Panc1 (cell line): ENCODE data around the gene CADM1. TPM values are rescaled to one million over a fixed set of nuclear protein-coding genes. Genes with fewer than 3 reads are reported as not detected.

Source experiments
- ATAC-seq: fragments of 200-7000 bp; cut with Tn5 transposase; 2 replicates; pipeline ENCODE4 v1.9.1; 2020; ENCODE audit warnings: mild to moderate bottlenecking, moderate library complexity
- Bru-seq: library from RNA; stranded (reverse); fragments of 400-500 nt; gene quantifications from one replicate; lab custom pipeline; 2021; lab: Mats Ljungman, UMichigan
- BruChase-seq, 2 experiments: library from RNA; stranded (reverse); fragments of 400-500 nt; gene quantifications; one replicate each; lab custom pipeline; 2021; lab: Mats Ljungman, UMichigan
- BruUV-seq: library from RNA; stranded (reverse); fragments of 400-500 nt; replicated peaks from 2 replicates; lab custom pipeline; 2021; lab: Mats Ljungman, UMichigan
- CTCF ChIA-PET: fragments of 300-600 bp; sonication (Branson Sonifier 250); formaldehyde crosslinking; loops from one replicate; lab custom pipeline; 2022; ENCODE audit warnings: antibody characterized with exemption; lab: Charles Lee
- POLR2A ChIA-PET: fragments of 300-600 bp; sonication (Branson Sonifier 250); formaldehyde crosslinking; loops from one replicate; lab custom pipeline; 2022; ENCODE audit warnings: antibody characterized with exemption; lab: Charles Lee
- DNase-seq: peaks from one replicate; pipeline ENCODE4 v3.0.0-alpha.2; 2010; ENCODE audit warnings: low read depth, low spot score
- H3K27ac ChIP-seq: 2 replicates; pipeline ENCODE4 v1.5.1; 2011; ENCODE audit warnings: mild to moderate bottlenecking, low read length, inconsistent platforms
- H3K27me3 ChIP-seq: fragments of 200-500 bp; sonication (Bioruptor generic); 2 replicates; pipeline ENCODE4 v1.6.0; 2014; ENCODE audit warnings: low read length, inconsistent platforms; ENCODE audit not compliant: control insufficient read depth, insufficient read depth
- H3K36me3 ChIP-seq: fragments of 200-500 bp; sonication (Bioruptor generic); 2 replicates; pipeline ENCODE4 v1.5.1; 2014; ENCODE audit warnings: inconsistent platforms, mild to moderate bottlenecking, low read length, moderate library complexity; ENCODE audit not compliant: control insufficient read depth, insufficient read depth
- H3K4me1 ChIP-seq: 2 replicates; pipeline ENCODE4 v1.5.1; 2011; ENCODE audit warnings: inconsistent platforms, mild to moderate bottlenecking, low read length, moderate library complexity; ENCODE audit not compliant: control insufficient read depth, insufficient read depth
- H3K4me3 ChIP-seq, 2 experiments: 2 replicates each; pipeline ENCODE4 v1.5.1; 2011 to 2012; ENCODE audit warnings: low read depth in 2 of 2, low read length in 2 of 2, mild to moderate bottlenecking in 2 of 2, inconsistent platforms in 1 of 2, moderate library complexity in 1 of 2
- H3K9me3 ChIP-seq: fragments of 200-500 bp; sonication (Bioruptor generic); 2 replicates; pipeline ENCODE4 v1.5.1; 2014; ENCODE audit warnings: low read depth, mild to moderate bottlenecking, inconsistent platforms, low read length, moderate library complexity; ENCODE audit not compliant: control insufficient read depth, insufficient read depth
- POLR2AphosphoS5 ChIP-seq: IDR thresholded peaks from 2 replicates; pipeline ENCODE4 v1.6.1; 2012; ENCODE audit warnings: mild to moderate bottlenecking, low read depth, low read length, moderate library complexity
- REST ChIP-seq, 2 experiments: IDR thresholded peaks; 2 replicates each; pipeline ENCODE4 v1.6.1; 2011 to 2012; ENCODE audit warnings: low read depth in 2 of 2, control low read depth in 1 of 2, low read length in 1 of 2, mild to moderate bottlenecking in 1 of 2, moderate library complexity in 1 of 2; ENCODE audit not compliant: insufficient read depth in 1 of 2
- SIN3A ChIP-seq: IDR thresholded peaks from 2 replicates; pipeline ENCODE4 v1.6.1; 2012; ENCODE audit warnings: low read depth, mild to moderate bottlenecking, low read length, moderate library complexity, borderline replicate concordance; ENCODE audit not compliant: insufficient read depth
- TCF7L2 ChIP-seq: IDR thresholded peaks from 2 replicates; pipeline ENCODE4 v1.6.1; 2011; ENCODE audit warnings: mild to moderate bottlenecking, low read depth, low read length, inconsistent platforms
- in situ Hi-C: cut with HindIII; loops from 2 replicates; pipeline ENCODE4 v1.10.0; 2016; ENCODE audit warnings: low sequenced_read_pairs, low pct_unique_long_range_greater_than_20kb
- intact Hi-C: fragments of 100-400 bp; cut with micrococcal nuclease; formaldehyde crosslinking; loops from one replicate; pipeline ENCODE4 v1.10.0; 2022; ENCODE audit not compliant: unreplicated experiment
- long read RNA-seq: library from polyadenylated mRNA; unstranded; transcript quantifications from one replicate; pipeline ENCODE4 v2.0.0, GENCODE V29; 2021; ENCODE audit not compliant: unreplicated experiment
- polyA plus RNA-seq: library from polyadenylated mRNA; unstranded; fragments of >200 nt; gene quantifications from one replicate; pipeline ENCODE4 v1.2.1, GENCODE V29; 2012; ENCODE audit warnings: missing spikeins; ENCODE audit not compliant: insufficient read length
- total RNA-seq: library from RNA; stranded (reverse); gene quantifications from one replicate; pipeline ENCODE4 v1.2.1, GENCODE V29; 2021; ENCODE audit not compliant: unreplicated experiment
- TF ChIP-seq, protein P1 (sequence below): fragments of 450-650 bp; IDR thresholded peaks from 2 replicates; pipeline ENCODE4 v1.5.1; 2017; ENCODE audit warnings: mild to moderate bottlenecking

The CADM1 gene
- total RNA-seq, result 3.9 TPM
- 7.1 TPM for polyA plus RNA-seq
- Bru-seq, nascent RNA, result percentile 36 among the genes with signal in this experiment
- BruChase-seq, experiment 1, labeled RNA remaining after a 2-hour chase, result percentile 30 among the genes with signal in this experiment
- BruChase-seq, experiment 2, labeled RNA remaining after a 6-hour chase, result percentile 28 among the genes with signal in this experiment
- long read RNA-seq, partial matches to known transcripts, result 9 of 10 reads
- long read RNA-seq, other reads (novel, unspliced or antisense), result 0 of 10 reads

DNA sequence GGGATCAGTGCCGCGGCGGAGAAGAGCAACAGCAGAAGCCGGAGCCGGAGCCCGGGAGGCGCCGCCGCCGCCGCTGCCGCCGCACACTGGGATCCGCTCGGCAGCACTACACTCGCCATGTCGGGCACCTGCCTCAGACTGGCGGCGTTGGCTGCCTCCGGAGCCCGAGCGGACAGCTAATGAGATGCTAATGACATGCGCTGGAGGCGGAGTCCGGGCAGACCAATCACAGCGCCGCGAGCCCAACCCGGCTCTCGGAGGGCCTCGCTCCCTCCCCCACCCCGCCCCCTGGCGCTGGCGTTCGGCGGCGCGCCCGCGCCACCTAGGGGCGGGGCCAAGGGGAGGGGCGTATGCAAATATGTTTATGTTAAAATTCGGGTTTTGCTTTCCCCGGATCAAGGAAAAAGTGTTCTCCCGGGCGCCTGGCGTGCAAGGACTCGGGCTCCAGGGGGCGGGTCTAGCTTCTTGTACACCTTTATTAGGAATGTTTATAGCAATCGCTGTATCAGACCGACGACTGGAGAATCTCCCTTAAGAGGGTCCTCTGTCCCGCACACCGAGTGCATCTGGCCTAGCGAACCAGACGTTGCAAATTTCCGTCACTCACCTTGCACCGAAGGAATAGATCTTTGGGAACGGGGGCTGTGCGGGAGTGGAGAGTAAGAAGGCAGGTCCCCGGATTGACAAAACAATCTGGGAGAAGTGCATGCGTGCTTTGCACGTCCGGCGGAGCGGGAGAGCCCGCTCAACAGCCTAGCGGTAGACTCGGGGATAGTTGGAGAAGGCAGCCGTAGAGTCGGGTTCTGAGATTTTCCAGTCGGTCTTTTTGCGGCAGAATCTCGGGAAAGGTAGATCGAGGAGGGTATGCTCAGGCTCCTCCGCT lies at the start of gene CADM1:
CADM1 (minus strand) TSS at position 140 of the 883 bp plus-strand sequence.
- intact Hi-C loops, result loop anchor here (5.0 kb wide), 1 partner anchor 167 kb away; no protein-coding TSS in a partner anchor
- ChIA-PET POLR2A (interaction anchor here (0.6 kb wide), 1 partner anchor 409 kb away, joined by 5 read pairs; no protein-coding TSS in a partner anchor), CTCF (no interaction called here)
- peak; percentile 84 for ATAC-seq
- TF ChIP-seq REST (IDR thresholded peaks at IDR 0.05; ENCODE audit: insufficient read depth in 1 of 2, low read depth in 2 of 2, low read length in 1 of 2) (no peak), TCF7L2 (no peak), SIN3A (no peak), POLR2AphosphoS5 (no peak)
- TF ChIP-seq, protein P1, sequence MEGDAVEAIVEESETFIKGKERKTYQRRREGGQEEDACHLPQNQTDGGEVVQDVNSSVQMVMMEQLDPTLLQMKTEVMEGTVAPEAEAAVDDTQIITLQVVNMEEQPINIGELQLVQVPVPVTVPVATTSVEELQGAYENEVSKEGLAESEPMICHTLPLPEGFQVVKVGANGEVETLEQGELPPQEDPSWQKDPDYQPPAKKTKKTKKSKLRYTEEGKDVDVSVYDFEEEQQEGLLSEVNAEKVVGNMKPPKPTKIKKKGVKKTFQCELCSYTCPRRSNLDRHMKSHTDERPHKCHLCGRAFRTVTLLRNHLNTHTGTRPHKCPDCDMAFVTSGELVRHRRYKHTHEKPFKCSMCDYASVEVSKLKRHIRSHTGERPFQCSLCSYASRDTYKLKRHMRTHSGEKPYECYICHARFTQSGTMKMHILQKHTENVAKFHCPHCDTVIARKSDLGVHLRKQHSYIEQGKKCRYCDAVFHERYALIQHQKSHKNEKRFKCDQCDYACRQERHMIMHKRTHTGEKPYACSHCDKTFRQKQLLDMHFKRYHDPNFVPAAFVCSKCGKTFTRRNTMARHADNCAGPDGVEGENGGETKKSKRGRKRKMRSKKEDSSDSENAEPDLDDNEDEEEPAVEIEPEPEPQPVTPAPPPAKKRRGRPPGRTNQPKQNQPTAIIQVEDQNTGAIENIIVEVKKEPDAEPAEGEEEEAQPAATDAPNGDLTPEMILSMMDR, result peak; percentile 78
- Histone ChIP-seq H3K27me3 (peaks cover 24% of the 10 kb centered on the region), H3K27ac (no peak within 1 kb of the TSS), H3K36me3 (no peaks in the 10 kb centered on the region), H3K9me3 (no peaks in the 10 kb centered on the region), H3K4me1 (peaks cover 10% of the 10 kb centered on the region; the same call in 1 of the 2 replicates), H3K4me3 (peak within 1 kb of the TSS; percentile 59 to 81)
- DNase-seq, result peak; percentile 46
- no TSS peak for BruUV-seq
- in situ Hi-C loops, result no loop called here

DNA sequence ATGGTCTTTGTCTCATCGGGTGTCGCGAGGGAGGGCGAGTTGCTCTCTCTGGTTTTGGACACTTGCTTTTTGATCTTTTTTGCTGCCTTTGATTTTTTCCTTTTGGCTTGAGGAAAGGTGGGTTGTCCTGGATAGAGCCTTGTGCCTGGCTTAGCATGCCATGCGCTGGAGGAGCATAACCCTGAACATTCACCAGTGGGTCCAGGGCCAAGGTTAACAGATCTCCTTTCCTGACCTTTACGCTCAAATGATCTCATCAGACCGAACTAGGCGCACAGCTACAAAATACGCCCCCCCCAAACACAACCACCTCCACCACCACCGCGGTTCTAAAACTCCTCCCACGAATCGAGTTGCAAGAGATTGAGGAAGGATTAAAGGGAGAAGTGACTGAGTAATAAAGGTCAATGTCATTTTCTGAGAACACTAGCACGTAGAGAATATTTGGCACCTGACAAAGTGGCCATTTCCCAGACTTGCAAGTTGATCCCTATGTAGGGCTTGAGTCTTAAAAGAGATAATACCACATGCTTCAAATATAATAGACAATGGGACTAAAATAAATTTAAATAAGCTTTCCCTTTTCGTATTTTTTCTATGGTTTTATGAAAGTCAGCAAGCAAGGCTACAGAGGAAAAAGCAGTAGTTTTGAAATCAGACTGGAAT lies 48.7 kb upstream of the CADM1 start:
- DNase-seq (no peak), ATAC-seq (no peak)
- H3K27me3 ChIP-seq, result no peaks in the 10 kb centered on the region
- ChIA-PET CTCF (no interaction called here), POLR2A (interaction anchor here (0.7 kb wide), 1 partner anchor 1982 kb away, joined by 3 read pairs; no protein-coding TSS in a partner anchor)
- no peak overlapping the region for H3K27ac ChIP-seq
- BruUV-seq, result no TSS peak
- no peaks in the 10 kb centered on the region for H3K9me3 ChIP-seq
- no peak overlapping the region for H3K4me3 ChIP-seq
- intact Hi-C loops (no loop called here), in situ Hi-C loops (no loop called here)
- H3K4me1 ChIP-seq, result no peaks in the 10 kb centered on the region
- no peaks in the 10 kb centered on the region for H3K36me3 ChIP-seq
- TF ChIP-seq POLR2AphosphoS5 (no peak), TCF7L2 (no peak), REST (IDR thresholded peaks at IDR 0.05; ENCODE audit: insufficient read depth in 1 of 2, low read depth in 2 of 2, low read length in 1 of 2) (no peak), SIN3A (no peak)
- TF ChIP-seq, protein P1, result no peak
